Calu3 (cell line): ENCODE data around the gene CBR4. TPM values are rescaled to one million over a fixed set of nuclear protein-coding genes. Genes with fewer than 3 reads are reported as not detected.

Experiments
- BruUV-seq: library from RNA; stranded (reverse); fragments of 400-500 nt; replicated peaks from 2 replicates; lab custom pipeline; 2021; lab: Mats Ljungman, UMichigan
- CTCF ChIA-PET: fragments of 300-600 bp; sonication (Branson Sonifier 250); formaldehyde crosslinking; loops from one replicate; lab custom pipeline; 2022; ENCODE audit warnings: antibody characterized with exemption; lab: Charles Lee
- DNase-seq: peaks from one replicate; pipeline ENCODE4 v3.0.0; 2022
- H3K27ac Mint-ChIP-seq: one replicate; pipeline ENCODE4 v1.8.0; 2022; ENCODE audit warnings: mixed read lengths; ENCODE audit not compliant: unreplicated experiment
- H3K27me3 Mint-ChIP-seq: one replicate; pipeline ENCODE4 v1.8.0; 2022; ENCODE audit warnings: mixed read lengths; ENCODE audit not compliant: unreplicated experiment
- H3K36me3 Mint-ChIP-seq: one replicate; pipeline ENCODE4 v1.8.0; 2022; ENCODE audit warnings: mild to moderate bottlenecking, moderate library complexity, mixed read lengths; ENCODE audit not compliant: insufficient read depth, unreplicated experiment
- H3K4me1 Mint-ChIP-seq: one replicate; pipeline ENCODE4 v1.8.0; 2022; ENCODE audit warnings: mild to moderate bottlenecking, low read depth, mixed read lengths; ENCODE audit not compliant: unreplicated experiment
- H3K4me3 Mint-ChIP-seq: one replicate; pipeline ENCODE4 v1.8.0; 2022; ENCODE audit warnings: mild to moderate bottlenecking, low read depth, moderate library complexity, mixed read lengths; ENCODE audit not compliant: unreplicated experiment
- H3K9me3 Mint-ChIP-seq: one replicate; pipeline ENCODE4 v1.8.0; 2022; ENCODE audit warnings: low read depth, mixed read lengths; ENCODE audit not compliant: unreplicated experiment
- intact Hi-C: fragments of 100-400 bp; cut with micrococcal nuclease; formaldehyde crosslinking; loops from one replicate; pipeline ENCODE4 v1.10.0; 2022; ENCODE audit not compliant: unreplicated experiment
- total RNA-seq: library from RNA; stranded (reverse); gene quantifications from 2 replicates; pipeline ENCODE4 v1.2.3, GENCODE V29; 2022
- TF ChIP-seq, protein P1 (sequence below): fragments of 200-600 bp; IDR thresholded peaks from one replicate; pipeline ENCODE4 v1.8.0; 2022; ENCODE audit warnings: antibody characterized with exemption; ENCODE audit not compliant: unreplicated experiment

The CBR4 gene
- total RNA-seq, 1 experiment from 2014 or later, result 18.1 TPM

DNA sequence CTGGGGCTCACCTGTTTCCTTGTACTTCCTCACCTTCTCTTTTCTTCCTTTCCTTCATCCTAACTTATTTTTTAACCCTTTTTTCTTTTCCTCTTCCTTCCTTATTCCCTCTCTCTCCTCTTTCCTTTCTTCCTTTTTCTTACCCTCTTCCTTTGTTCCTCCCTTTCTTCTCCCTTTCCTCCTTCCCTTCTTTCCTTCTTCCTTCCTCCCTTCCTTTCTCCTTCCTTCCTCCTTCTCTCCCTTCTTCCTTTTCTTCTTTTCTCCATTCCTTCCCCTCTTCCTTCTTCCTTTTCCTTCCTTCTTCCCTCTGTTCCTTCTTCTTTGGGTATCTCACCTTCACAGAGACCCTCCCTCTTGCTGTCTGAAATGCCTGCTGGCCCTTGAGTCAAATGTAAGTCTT, 22.1 kb upstream of the CBR4 start:
- CTCF ChIA-PET, result no interaction called here
- H3K27ac Mint-ChIP-seq, result no peak overlapping the region
- H3K27me3 Mint-ChIP-seq, result no peaks in the 10 kb centered on the region
- H3K4me3 Mint-ChIP-seq, result no peak overlapping the region
- no peak for DNase-seq
- H3K9me3 Mint-ChIP-seq, result no peaks in the 10 kb centered on the region
- TF ChIP-seq, protein P1, sequence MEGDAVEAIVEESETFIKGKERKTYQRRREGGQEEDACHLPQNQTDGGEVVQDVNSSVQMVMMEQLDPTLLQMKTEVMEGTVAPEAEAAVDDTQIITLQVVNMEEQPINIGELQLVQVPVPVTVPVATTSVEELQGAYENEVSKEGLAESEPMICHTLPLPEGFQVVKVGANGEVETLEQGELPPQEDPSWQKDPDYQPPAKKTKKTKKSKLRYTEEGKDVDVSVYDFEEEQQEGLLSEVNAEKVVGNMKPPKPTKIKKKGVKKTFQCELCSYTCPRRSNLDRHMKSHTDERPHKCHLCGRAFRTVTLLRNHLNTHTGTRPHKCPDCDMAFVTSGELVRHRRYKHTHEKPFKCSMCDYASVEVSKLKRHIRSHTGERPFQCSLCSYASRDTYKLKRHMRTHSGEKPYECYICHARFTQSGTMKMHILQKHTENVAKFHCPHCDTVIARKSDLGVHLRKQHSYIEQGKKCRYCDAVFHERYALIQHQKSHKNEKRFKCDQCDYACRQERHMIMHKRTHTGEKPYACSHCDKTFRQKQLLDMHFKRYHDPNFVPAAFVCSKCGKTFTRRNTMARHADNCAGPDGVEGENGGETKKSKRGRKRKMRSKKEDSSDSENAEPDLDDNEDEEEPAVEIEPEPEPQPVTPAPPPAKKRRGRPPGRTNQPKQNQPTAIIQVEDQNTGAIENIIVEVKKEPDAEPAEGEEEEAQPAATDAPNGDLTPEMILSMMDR, result no peak
- H3K4me1 Mint-ChIP-seq, result peaks cover 14% of the 10 kb centered on the region
- no peaks in the 10 kb centered on the region for H3K36me3 Mint-ChIP-seq
- BruUV-seq, result no TSS peak
- intact Hi-C loops, result no loop called here

DNA sequence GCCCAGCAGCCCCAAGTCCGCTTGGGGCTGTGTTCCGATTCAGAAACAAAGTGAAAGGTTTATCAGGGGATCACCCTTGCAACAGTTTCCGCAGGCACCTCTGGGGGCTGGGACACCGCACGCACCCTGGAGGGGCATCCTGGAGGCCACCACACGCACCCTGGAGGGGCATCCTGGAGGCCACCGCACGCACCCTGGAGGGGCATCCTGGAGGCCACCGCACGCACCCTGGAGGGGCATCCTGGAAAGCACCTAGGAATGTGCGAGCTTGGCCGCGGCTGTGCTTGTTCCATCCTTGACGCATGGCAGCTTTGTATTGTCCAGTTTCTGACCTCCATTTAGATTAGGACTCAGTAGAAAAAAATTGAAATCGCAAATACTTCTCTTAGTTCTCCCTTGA, 21.3 kb upstream of the CBR4 start:
- no TSS peak for BruUV-seq
- Mint-ChIP-seq H3K27ac (no peak overlapping the region), H3K4me1 (peaks cover 12% of the 10 kb centered on the region)

GRCh38 chr4:169030562-169030982, 20.5 kb upstream of the CBR4 start:
- Mint-ChIP-seq H3K27me3 (no peaks in the 10 kb centered on the region), H3K4me3 (no peak overlapping the region), H3K9me3 (peaks cover 4% of the 10 kb centered on the region), H3K27ac (no peak overlapping the region), H3K36me3 (no peaks in the 10 kb centered on the region), H3K4me1 (peaks cover 19% of the 10 kb centered on the region)
- CTCF ChIA-PET, result no interaction called here
- no TSS peak for BruUV-seq
- intact Hi-C loops, result no loop called here
- TF ChIP-seq, protein P1, result no peak
- no peak for DNase-seq

More for the DNA sequence above, 21.3 kb upstream of the CBR4 start:
- TF ChIP-seq, protein P1, result no peak
- intact Hi-C loops, result no loop called here
- Mint-ChIP-seq H3K27me3 (no peaks in the 10 kb centered on the region), H3K9me3 (no peaks in the 10 kb centered on the region), H3K4me3 (no peak overlapping the region), H3K36me3 (no peaks in the 10 kb centered on the region)
- no peak for DNase-seq
- CTCF ChIA-PET, result no interaction called here

DNA sequence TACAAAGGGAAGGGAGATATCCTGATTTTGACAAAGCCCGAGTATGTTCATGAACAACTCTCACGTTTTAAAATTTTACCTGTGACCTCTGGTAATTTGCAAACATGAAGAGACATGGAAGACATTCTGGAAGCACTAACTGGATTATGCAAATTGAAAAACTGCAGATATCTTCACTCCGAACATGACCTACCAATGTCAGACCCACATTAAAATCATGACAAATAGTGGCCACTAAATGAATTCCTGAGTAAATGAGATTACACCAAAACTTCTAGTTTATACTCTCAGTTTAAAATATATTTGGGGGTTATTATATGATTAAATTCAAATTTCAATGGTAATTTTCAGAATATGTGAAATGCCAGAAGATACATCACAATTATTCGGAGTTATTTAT, 19.9 kb upstream of the CBR4 start:
- peaks cover 19% of the 10 kb centered on the region for H3K4me1 Mint-ChIP-seq
- H3K9me3 Mint-ChIP-seq, result peaks cover 4% of the 10 kb centered on the region
- intact Hi-C loops, result no loop called here
- no peak for DNase-seq
- TF ChIP-seq, protein P1, result no peak
- no peaks in the 10 kb centered on the region for H3K36me3 Mint-ChIP-seq
- CTCF ChIA-PET, result no interaction called here
- BruUV-seq, result no TSS peak
- no peaks in the 10 kb centered on the region for H3K27me3 Mint-ChIP-seq
- H3K4me3 Mint-ChIP-seq, result no peak overlapping the region
- no peak overlapping the region for H3K27ac Mint-ChIP-seq
